Uterus (tissue), 4 donors: ENCODE results near the gene CPHXL2. TPM values are rescaled to one million over a fixed set of nuclear protein-coding genes. Genes with fewer than 3 reads are reported as not detected.

Experiments used
- DNase-seq, 2 donors: peaks; one replicate each; pipeline ENCODE4 v3.0.0-alpha.2; 2019 to 2020
- H3K27ac ChIP-seq, 2 donors: fragments of 200-600 bp; sonication (generic); 1 replicate in 1 of 2; 2 replicates in 1 of 2; pipeline ENCODE4 v1.5.1; 2016 to 2018
- H3K27me3 ChIP-seq, 2 donors: fragments of 200-600 bp; sonication (generic); one replicate each; pipeline ENCODE4 v1.5.1; 2018 to 2019; ENCODE audit warnings: control low read depth in 1 of 2
- H3K36me3 ChIP-seq, 2 donors: fragments of 200-600 bp; sonication (generic); one replicate each; pipeline ENCODE4 v1.5.1; 2019; ENCODE audit warnings: control low read depth in 1 of 2
- H3K4me1 ChIP-seq, 2 donors: fragments of 200-600 bp; sonication (generic); one replicate each; pipeline ENCODE4 v1.5.1; 2018 to 2019; ENCODE audit warnings: control low read depth in 1 of 2
- H3K4me3 ChIP-seq, 2 donors: fragments of 200-600 bp; sonication (generic); 1 replicate in 1 of 2; 2 replicates in 1 of 2; pipeline ENCODE4 v1.5.1; 2018 to 2019; ENCODE audit warnings: mild to moderate bottlenecking in 1 of 2
- H3K9me3 ChIP-seq, 2 donors: fragments of 200-600 bp; sonication (generic); one replicate each; pipeline ENCODE4 v1.5.1; 2019; ENCODE audit warnings: control low read depth in 1 of 2
- POLR2A ChIP-seq, 2 donors: fragments of 450-650 bp; IDR thresholded peaks; one replicate each; pipeline ENCODE4 v1.6.1; 2016; ENCODE audit warnings: antibody characterized with exemption in 2 of 2, mild to moderate bottlenecking in 1 of 2, moderate library complexity in 1 of 2
- intact Hi-C: fragments of 100-400 bp; cut with DNase I; formaldehyde crosslinking; loops from one replicate; pipeline ENCODE4 v1.15.1; 2023; ENCODE audit warnings: low total_unique reads
- total RNA-seq, 4 donors: library from RNA; depleted of rRNA in 3 of 4; stranded (reverse); fragments of >200 nt in 3 of 4; gene quantifications; one replicate each; pipeline versions ENCODE4 v1.1.0 to v1.2.4, GENCODE V29; 2014 to 2023
- TF ChIP-seq, protein P1 (sequence below), 4 experiments: fragments of 200-600 bp in 2 of 4; fragments of 450-650 bp in 2 of 4; sonication (generic) in 2 of 4; IDR thresholded peaks; one replicate each; pipeline ENCODE4 v1.5.1; 2016 to 2019; ENCODE audit warnings: antibody characterized with exemption in 4 of 4, mild to moderate bottlenecking in 2 of 4, moderate library complexity in 1 of 4
- donor health status: DM: yes; HTN: yes; CAD: no.

Gene CPHXL2
- total RNA-seq, 4 donors from 2014 or later, result not detected

DNA sequence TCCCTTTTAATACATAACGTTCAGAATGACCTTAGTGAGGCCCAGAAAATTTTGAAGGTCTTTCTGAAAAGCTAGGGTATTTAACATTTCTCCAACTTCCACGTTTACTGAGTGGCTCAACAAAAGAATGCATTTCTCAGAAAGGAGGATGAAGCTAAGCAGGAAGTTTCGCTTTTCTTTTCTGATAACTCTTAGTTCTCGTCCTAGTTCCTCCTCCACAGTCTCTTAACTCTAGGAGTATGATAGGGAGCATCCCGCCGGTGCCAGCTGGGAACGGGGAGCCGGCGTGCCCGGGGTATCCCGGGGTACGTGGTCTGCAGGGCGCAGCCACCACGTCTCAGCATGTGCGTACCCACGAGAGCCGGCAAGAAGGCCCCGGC is 29.7 kb downstream of the CPHXL2 start:
- Histone ChIP-seq H3K27ac (peak overlapping the region; percentile 92 to 96), H3K9me3 (no peaks in the 10 kb centered on the region), H3K4me3 (peak overlapping the region; percentile 90 to 100), H3K27me3 (no peaks in the 10 kb centered on the region), H3K4me1 (peaks cover 5 to 17% of the 10 kb centered on the region in 2 donors), H3K36me3 (no peaks in the 10 kb centered on the region)
- no peak for TF ChIP-seq POLR2A (IDR thresholded peaks at IDR 0.05)
- intact Hi-C loops, result no loop called here
- DNase-seq, result no peak

DNA sequence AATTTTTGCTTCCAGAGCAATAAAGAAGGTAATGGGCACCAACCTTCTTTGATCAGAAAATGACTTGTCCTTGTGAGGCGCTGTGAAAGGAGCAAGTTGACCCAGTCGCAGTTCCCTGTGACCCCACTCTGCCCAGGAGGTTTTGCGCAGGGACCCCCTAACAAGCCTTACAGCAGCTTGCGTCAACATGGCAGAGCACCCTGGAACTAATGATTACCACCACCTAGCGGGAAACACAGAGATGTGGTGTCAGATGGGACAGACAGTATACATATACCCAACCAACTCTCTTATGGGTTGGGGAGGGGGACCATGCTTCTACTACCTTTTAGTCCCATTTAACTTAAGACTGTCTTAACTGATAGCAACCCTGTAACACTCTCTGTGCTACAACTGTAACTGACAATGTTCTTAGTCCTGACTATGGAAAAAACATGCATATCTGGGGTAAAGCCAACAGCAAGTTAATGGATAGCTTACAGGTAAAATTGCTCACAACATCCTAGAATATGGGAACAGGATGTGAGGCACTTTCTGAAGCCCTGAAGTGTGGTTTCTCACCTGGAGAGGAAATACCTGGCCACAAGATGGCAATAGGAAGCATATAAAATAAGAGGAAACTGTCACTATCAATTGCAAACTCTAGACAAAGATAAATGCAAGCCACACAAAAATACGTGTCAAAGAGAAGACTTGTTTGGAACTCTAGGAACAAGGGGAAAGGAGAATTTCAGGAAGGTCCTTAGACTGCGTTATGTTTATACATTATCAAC is 32.4 kb downstream of the CPHXL2 start:
- intact Hi-C loops, result no loop called here
- H3K9me3 ChIP-seq, result no peaks in the 10 kb centered on the region
- TF ChIP-seq POLR2A (IDR thresholded peaks at IDR 0.05), result no peak
- TF ChIP-seq, protein P1, sequence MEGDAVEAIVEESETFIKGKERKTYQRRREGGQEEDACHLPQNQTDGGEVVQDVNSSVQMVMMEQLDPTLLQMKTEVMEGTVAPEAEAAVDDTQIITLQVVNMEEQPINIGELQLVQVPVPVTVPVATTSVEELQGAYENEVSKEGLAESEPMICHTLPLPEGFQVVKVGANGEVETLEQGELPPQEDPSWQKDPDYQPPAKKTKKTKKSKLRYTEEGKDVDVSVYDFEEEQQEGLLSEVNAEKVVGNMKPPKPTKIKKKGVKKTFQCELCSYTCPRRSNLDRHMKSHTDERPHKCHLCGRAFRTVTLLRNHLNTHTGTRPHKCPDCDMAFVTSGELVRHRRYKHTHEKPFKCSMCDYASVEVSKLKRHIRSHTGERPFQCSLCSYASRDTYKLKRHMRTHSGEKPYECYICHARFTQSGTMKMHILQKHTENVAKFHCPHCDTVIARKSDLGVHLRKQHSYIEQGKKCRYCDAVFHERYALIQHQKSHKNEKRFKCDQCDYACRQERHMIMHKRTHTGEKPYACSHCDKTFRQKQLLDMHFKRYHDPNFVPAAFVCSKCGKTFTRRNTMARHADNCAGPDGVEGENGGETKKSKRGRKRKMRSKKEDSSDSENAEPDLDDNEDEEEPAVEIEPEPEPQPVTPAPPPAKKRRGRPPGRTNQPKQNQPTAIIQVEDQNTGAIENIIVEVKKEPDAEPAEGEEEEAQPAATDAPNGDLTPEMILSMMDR (IDR thresholded peaks at IDR 0.05), result no peak
- peaks cover 0 to 14% of the 10 kb centered on the region in 2 donors for H3K4me1 ChIP-seq
- no peak overlapping the region for H3K27ac ChIP-seq
- no peak overlapping the region for H3K4me3 ChIP-seq
- DNase-seq, result no peak
- no peaks in the 10 kb centered on the region for H3K36me3 ChIP-seq
- no peaks in the 10 kb centered on the region for H3K27me3 ChIP-seq

DNA sequence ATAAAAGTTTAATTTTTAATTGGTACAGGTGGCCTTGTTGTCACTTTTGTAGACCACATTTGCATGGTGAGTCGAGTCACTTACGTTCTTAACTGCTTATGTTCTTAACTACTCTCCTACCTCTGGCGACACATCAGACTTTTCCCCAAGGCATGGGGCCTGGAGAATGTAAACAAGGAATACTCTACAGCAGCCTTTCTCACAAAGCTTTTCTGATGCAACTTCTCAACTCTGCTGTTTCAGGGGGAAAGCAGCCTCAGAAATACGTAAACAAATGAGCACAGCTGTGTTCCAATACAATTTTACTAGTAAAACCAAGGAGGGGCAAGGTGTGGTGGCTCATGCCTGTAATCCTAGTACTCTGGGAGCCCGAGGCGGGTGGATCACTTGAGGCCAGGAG is 36.2 kb downstream of the CPHXL2 start:
- DNase-seq, result no peak
- Histone ChIP-seq H3K4me3 (no peak overlapping the region), H3K27ac (no peak overlapping the region), H3K9me3 (no peaks in the 10 kb centered on the region), H3K4me1 (peaks cover 0 to 2% of the 10 kb centered on the region in 2 donors), H3K36me3 (no peaks in the 10 kb centered on the region), H3K27me3 (no peaks in the 10 kb centered on the region)
- TF ChIP-seq, protein P1 (IDR thresholded peaks at IDR 0.05), result no peak
- no peak for TF ChIP-seq POLR2A (IDR thresholded peaks at IDR 0.05)
- intact Hi-C loops, result no loop called here

DNA sequence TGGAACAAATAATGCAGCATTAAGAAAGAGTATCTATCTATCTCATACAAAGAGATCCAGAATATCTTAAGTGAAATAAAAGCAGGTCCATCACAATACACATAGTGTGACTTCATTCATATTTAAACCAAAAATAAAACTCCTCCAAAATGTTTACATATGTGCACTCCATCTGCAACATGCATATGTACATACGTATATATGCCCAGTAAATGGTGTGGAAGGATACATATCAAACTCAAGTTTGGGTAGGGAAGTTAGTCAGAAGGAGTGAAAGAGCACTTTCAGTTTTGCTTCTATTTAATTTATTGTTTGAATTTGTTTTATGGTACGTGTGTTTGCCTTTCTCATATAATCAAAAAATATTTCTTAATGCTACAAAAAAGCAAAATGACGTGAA is 41.8 kb downstream of the CPHXL2 start:
- no peak overlapping the region for H3K27ac ChIP-seq
- no peak for DNase-seq
- H3K9me3 ChIP-seq, result no peaks in the 10 kb centered on the region
- TF ChIP-seq, protein P1 (IDR thresholded peaks at IDR 0.05), result no peak
- TF ChIP-seq POLR2A (IDR thresholded peaks at IDR 0.05), result no peak
- no peak overlapping the region for H3K4me3 ChIP-seq
- intact Hi-C loops, result no loop called here
- no peaks in the 10 kb centered on the region for H3K27me3 ChIP-seq
- no peaks in the 10 kb centered on the region for H3K4me1 ChIP-seq
- H3K36me3 ChIP-seq, result no peaks in the 10 kb centered on the region

DNA sequence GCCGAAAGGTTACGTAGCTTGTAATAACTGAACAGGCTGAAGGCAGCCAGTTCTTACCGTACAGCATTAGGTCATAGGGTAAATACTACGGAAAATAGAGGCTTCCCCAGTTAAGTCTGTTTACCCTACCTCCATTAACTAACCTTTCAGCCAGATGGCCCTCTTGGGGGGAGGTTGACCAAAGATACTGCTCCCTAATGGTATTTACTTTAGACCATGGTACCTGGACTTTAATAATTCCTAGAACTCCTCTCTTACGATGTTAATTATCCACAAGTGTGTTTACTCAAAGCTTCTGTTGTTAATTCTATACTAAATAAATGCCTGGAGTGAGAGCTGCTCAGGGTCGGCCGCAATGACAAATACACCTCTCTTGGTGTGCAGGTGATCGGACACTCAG is 44.0 kb downstream of the CPHXL2 start:
- H3K27ac ChIP-seq, result no peak overlapping the region
- TF ChIP-seq, protein P1 (IDR thresholded peaks at IDR 0.05), result no peak
- intact Hi-C loops, result no loop called here
- no peak for DNase-seq
- H3K9me3 ChIP-seq, result no peaks in the 10 kb centered on the region
- no peaks in the 10 kb centered on the region for H3K4me1 ChIP-seq
- no peaks in the 10 kb centered on the region for H3K36me3 ChIP-seq
- H3K27me3 ChIP-seq, result no peaks in the 10 kb centered on the region
- no peak overlapping the region for H3K4me3 ChIP-seq
